ENCODE results near the gene AFTPH. TPM values are rescaled to one million over a fixed set of nuclear protein-coding genes. Genes with fewer than 3 reads are reported as not detected.

The AFTPH gene
- polyA plus RNA-seq, 1 experiment: 10.9 TPM

DNA sequence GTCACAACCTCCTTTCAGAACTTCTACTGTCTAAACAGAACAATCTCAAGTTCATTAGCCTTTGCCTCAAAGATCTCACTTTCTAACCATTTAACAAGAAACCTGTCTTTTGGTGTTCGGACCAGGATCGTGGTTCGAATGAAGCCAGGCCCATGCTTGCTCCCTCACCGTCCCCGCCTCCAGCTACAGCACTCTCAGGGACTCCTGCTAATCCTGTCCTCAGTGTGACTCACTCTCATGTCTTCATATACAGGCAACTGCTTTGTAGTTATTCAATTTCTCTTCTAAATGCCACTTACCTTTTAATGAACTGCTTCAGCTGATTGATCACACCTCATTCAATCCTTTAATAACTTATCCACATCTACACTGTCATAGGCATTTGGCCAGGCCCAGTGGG, 113.8 kb downstream of the AFTPH start:
- ChIA-PET POLR2A (no interaction called here), CTCF (interaction anchor here (1.0 kb wide), 1 partner anchor 40 kb away, joined by 3 read pairs; no protein-coding TSS in a partner anchor)
- Histone ChIP-seq H3K27me3 (ENCODE audit: control insufficient read depth, insufficient read depth, low read length) (no peaks in the 10 kb centered on the region), H3K4me3 (ENCODE audit: low read depth, low read length) (no peak overlapping the region), H3K36me3 (ENCODE audit: control insufficient read depth, insufficient read depth, low read length) (peaks cover 11% of the 10 kb centered on the region)
- TF ChIP-seq, protein P1, sequence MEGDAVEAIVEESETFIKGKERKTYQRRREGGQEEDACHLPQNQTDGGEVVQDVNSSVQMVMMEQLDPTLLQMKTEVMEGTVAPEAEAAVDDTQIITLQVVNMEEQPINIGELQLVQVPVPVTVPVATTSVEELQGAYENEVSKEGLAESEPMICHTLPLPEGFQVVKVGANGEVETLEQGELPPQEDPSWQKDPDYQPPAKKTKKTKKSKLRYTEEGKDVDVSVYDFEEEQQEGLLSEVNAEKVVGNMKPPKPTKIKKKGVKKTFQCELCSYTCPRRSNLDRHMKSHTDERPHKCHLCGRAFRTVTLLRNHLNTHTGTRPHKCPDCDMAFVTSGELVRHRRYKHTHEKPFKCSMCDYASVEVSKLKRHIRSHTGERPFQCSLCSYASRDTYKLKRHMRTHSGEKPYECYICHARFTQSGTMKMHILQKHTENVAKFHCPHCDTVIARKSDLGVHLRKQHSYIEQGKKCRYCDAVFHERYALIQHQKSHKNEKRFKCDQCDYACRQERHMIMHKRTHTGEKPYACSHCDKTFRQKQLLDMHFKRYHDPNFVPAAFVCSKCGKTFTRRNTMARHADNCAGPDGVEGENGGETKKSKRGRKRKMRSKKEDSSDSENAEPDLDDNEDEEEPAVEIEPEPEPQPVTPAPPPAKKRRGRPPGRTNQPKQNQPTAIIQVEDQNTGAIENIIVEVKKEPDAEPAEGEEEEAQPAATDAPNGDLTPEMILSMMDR (IDR thresholded peaks at IDR 0.05; ENCODE audit: insufficient read depth, low read depth, low read length): no peak
- no peak for DNase-seq (ENCODE audit: low read depth)

GRCh38 chr2:64638502-64639120, 114.5 kb downstream of the AFTPH start:
- DNase-seq (ENCODE audit: low read depth): no peak
- H3K27me3 ChIP-seq (ENCODE audit: control insufficient read depth, insufficient read depth, low read length): no peaks in the 10 kb centered on the region
- ChIA-PET POLR2A (no interaction called here), CTCF (interaction anchor here (1.6 kb wide), 1 partner anchor 228 kb away, joined by 4 read pairs; no protein-coding TSS in a partner anchor)
- TF ChIP-seq, protein P1 (IDR thresholded peaks at IDR 0.05; ENCODE audit: insufficient read depth, low read depth, low read length): no peak
- H3K36me3 ChIP-seq (ENCODE audit: control insufficient read depth, insufficient read depth, low read length): peaks cover 11% of the 10 kb centered on the region
- H3K4me3 ChIP-seq (ENCODE audit: low read depth, low read length): no peak overlapping the region

GRCh38 chr2:64639691-64640090, 115.6 kb downstream of the AFTPH start:
- no peak for DNase-seq (ENCODE audit: low read depth)
- CTCF ChIA-PET: interaction anchor here (1.5 to 1.7 kb wide), 3 partner anchors 53 to 242 kb away, joined by 3 to 4 read pairs (median 3); no protein-coding TSS in a partner anchor

DNA sequence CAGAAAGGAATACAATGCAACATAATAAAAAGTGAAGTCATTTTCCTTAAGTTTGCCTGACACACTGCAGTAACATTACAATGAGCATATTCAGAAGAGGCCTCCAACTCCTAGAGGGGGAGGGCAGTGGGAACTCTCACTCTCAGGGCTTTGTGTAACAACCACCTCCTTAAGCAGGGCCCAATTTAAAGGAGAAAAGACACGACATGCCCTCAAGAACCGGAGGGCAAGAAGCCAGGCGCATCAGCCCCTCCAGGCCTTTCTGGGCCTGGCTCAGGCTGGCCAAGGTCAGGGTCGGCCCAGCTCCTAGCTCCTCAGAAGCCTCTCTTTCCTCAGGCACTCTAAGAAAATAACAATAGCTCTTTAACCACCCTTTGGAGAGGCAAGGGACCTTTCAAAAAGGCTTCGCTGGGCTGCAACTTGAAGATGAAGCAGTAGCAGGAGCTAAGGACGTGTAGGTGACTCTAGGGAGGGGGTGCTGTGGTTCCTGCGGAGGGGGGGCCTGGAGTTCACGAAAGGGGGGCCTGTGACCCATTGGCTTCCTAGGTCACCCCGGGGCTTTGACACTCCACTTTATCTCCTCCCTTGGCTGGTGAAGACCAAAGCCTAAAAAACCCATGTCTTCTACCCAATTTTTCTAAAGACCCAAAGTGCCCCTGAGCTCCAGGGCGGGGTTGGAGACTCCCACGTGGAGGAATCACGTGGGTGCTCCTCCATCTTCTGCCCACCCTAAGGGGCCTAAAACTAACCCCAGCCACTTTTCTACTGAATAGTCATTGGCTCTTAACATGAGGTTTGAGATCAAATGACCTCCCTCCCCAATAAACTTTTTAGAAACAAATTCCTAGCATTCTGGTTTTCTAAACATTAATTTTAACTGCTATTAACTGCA, 116.3 kb downstream of the AFTPH start:
- no peak for DNase-seq (ENCODE audit: low read depth)
- no peak overlapping the region for H3K4me3 ChIP-seq (ENCODE audit: low read depth, low read length)
- no peaks in the 10 kb centered on the region for H3K27me3 ChIP-seq (ENCODE audit: control insufficient read depth, insufficient read depth, low read length)
- TF ChIP-seq, protein P1 (IDR thresholded peaks at IDR 0.05; ENCODE audit: insufficient read depth, low read depth, low read length): no peak
- ChIA-PET POLR2A (interaction anchor here (0.5 kb wide), 1 partner anchor 1936 kb away, joined by 4 read pairs; no protein-coding TSS in a partner anchor), CTCF (interaction anchor here (1.5 to 1.7 kb wide), 3 partner anchors 53 to 242 kb away, joined by 3 to 4 read pairs (median 3); no protein-coding TSS in a partner anchor)
- peaks cover 11% of the 10 kb centered on the region for H3K36me3 ChIP-seq (ENCODE audit: control insufficient read depth, insufficient read depth, low read length)

More at GRCh38 chr2:64639691-64640090, 115.6 kb downstream of the AFTPH start:
- Histone ChIP-seq H3K27me3 (ENCODE audit: control insufficient read depth, insufficient read depth, low read length) (no peaks in the 10 kb centered on the region), H3K4me3 (ENCODE audit: low read depth, low read length) (no peak overlapping the region), H3K36me3 (ENCODE audit: control insufficient read depth, insufficient read depth, low read length) (peaks cover 11% of the 10 kb centered on the region)
- TF ChIP-seq, protein P1 (IDR thresholded peaks at IDR 0.05; ENCODE audit: insufficient read depth, low read depth, low read length): no peak
- POLR2A ChIA-PET: interaction anchor here (0.5 kb wide), 1 partner anchor 1935 kb away, joined by 4 read pairs; no protein-coding TSS in a partner anchor

DNA sequence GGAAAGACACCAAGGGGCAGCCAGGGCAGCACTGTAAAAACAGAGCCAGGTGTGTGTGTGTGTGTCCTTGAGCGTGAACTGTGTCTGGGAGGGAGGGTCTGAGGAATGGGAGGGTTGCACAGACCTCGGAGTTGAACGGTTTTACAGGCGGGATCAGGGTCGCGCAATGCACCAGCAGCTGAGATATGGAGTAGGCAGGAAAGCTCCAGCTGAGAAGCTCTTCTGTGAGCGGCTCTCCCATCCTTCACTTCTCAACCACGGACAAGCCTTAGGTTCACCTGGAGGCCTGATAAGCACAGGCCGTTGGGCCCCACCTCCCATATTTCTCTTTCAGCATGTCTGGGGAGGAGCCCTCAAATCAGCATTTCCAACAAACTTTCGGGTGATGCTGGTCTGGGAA, 117.5 kb downstream of the AFTPH start:
- no peak overlapping the region for H3K4me3 ChIP-seq (ENCODE audit: low read depth, low read length)
- H3K36me3 ChIP-seq (ENCODE audit: control insufficient read depth, insufficient read depth, low read length): 0 out of 2 replicates have a peak, but pooled peaks cover under 1% of the 10 kb centered on the region
- DNase-seq (ENCODE audit: low read depth): no peak
- TF ChIP-seq, protein P1 (IDR thresholded peaks at IDR 0.05; ENCODE audit: insufficient read depth, low read depth, low read length): no peak
- ChIA-PET POLR2A (no interaction called here), CTCF (no interaction called here)
- no peaks in the 10 kb centered on the region for H3K27me3 ChIP-seq (ENCODE audit: control insufficient read depth, insufficient read depth, low read length)

All from BJ (cell line).